NCI-H460 (cell line): ENCODE measurements around the gene C18orf63. TPM values are rescaled to one million over a fixed set of nuclear protein-coding genes. Genes with fewer than 3 reads are reported as not detected.

ENCODE experiments used
- DNase-seq: peaks from one replicate; pipeline ENCODE4 v3.0.0-alpha.2; 2016; ENCODE audit warnings: low read depth; ENCODE audit errors: extremely low read depth
- polyA plus RNA-seq: library from polyadenylated mRNA; depleted of rRNA; stranded (reverse); fragments of >200 nt; gene quantifications from 2 replicates; pipeline ENCODE4 v1.2.3, GENCODE V29; 2014; cell fraction: nucleus; rRNA removed
- total RNA-seq: library from RNA; depleted of rRNA; stranded (reverse); fragments of >200 nt; shearing (Covaris generic); gene quantifications from 2 replicates; pipeline ENCODE4 v1.2.3, GENCODE V29; 2014; rRNA removed

Gene C18orf63
- not detected in 2 replicates for total RNA-seq
- polyA plus RNA-seq = not detected in 2 replicates

- no peak for DNase-seq
These were observed at the start of gene C18orf63 for GRCh38 chr18:74315464-74316256. TSS of gene C18orf63 (plus strand) at chr18:74315839. CDS start at chr18:74317866, 2,027 bp downstream.

GRCh38 chr18:74266161-74266560 lies 49.5 kb upstream of the C18orf63 start:
- DNase-seq = peak; percentile 76

GRCh38 chr18:74268175-74268574 lies 47.5 kb upstream of the C18orf63 start:
- no peak for DNase-seq

GRCh38 chr18:74268933-74269620 lies 46.6 kb upstream of the C18orf63 start:
- no peak for DNase-seq

GRCh38 chr18:74271635-74272034 lies 44.0 kb upstream of the C18orf63 start:
- DNase-seq = no peak

GRCh38 chr18:74273394-74273793 lies 42.2 kb upstream of the C18orf63 start:
- no peak for DNase-seq

GRCh38 chr18:74274700-74275099 lies 40.9 kb upstream of the C18orf63 start:
- no peak for DNase-seq

GRCh38 chr18:74275736-74276135 lies 39.9 kb upstream of the C18orf63 start:
- DNase-seq = no peak

GRCh38 chr18:74276609-74277008 lies 39.0 kb upstream of the C18orf63 start:
- DNase-seq = no peak

GRCh38 chr18:74277296-74277695 lies 38.3 kb upstream of the C18orf63 start:
- DNase-seq = no peak

- no peak for DNase-seq
These were observed 37.6 kb upstream of the C18orf63 start for GRCh38 chr18:74278058-74278457.

- DNase-seq = no peak
These were observed 36.7 kb upstream of the C18orf63 start for GRCh38 chr18:74278983-74279382.

- DNase-seq = no peak
These were observed 34.3 kb upstream of the C18orf63 start for GRCh38 chr18:74281011-74281979.

GRCh38 chr18:74281980-74282754 lies 33.5 kb upstream of the C18orf63 start:
- DNase-seq = no peak

- no peak for DNase-seq
These were observed 32.7 kb upstream of the C18orf63 start for GRCh38 chr18:74282755-74283554.

- DNase-seq = no peak
These were observed 32.0 kb upstream of the C18orf63 start for GRCh38 chr18:74283646-74284045.

GRCh38 chr18:74284191-74284979 lies 31.3 kb upstream of the C18orf63 start:
- no peak for DNase-seq

GRCh38 chr18:74284980-74285355 lies 30.7 kb upstream of the C18orf63 start:
- DNase-seq = no peak
